Activated T-helper 2 cell treated with anti-CD3 and anti-CD28 coated beads, Interferon-gamma antibody, Interleukin-2, Interleukin-4, amounts not matched to agents 10 μg/mL and 5 μg/mL and 100 μg/mL, durations not matched to agents 14 hours and 24 hours and 36 hours (primary cell): ENCODE data around the gene PEF1. TPM values are rescaled to one million over a fixed set of nuclear protein-coding genes. Genes with fewer than 3 reads are reported as not detected.

Experiments used
- DNase-seq: peaks from one replicate; pipeline ENCODE4 v3.0.0; 2021; ENCODE audit warnings: low spot score
- H3K27ac Mint-ChIP-seq: one replicate; pipeline ENCODE4 v1.8.0; 2021; ENCODE audit warnings: mixed read lengths
- H3K27me3 Mint-ChIP-seq: one replicate; pipeline ENCODE4 v1.8.0; 2021; ENCODE audit warnings: low read depth, mixed read lengths
- H3K36me3 Mint-ChIP-seq: one replicate; pipeline ENCODE4 v1.8.0; 2021; ENCODE audit warnings: low read depth, mixed read lengths
- H3K4me1 Mint-ChIP-seq: one replicate; pipeline ENCODE4 v1.8.0; 2021; ENCODE audit warnings: low read depth, mixed read lengths
- H3K4me3 Mint-ChIP-seq: one replicate; pipeline ENCODE4 v1.8.0; 2021; ENCODE audit warnings: low read depth, mild to moderate bottlenecking, moderate library complexity, mixed read lengths
- H3K9me3 Mint-ChIP-seq: one replicate; pipeline ENCODE4 v1.8.0; 2021; ENCODE audit warnings: mixed read lengths
- intact Hi-C: fragments of 100-400 bp; cut with micrococcal nuclease; formaldehyde crosslinking; loops from one replicate; pipeline ENCODE4 v1.15.1; 2023
- total RNA-seq: library from RNA; stranded (reverse); gene quantifications from 2 replicates; pipeline ENCODE4 v1.2.3, GENCODE V29; 2022

The PEF1 gene
- total RNA-seq, 1 donor from 2014 or later: 56.5 TPM

DNA sequence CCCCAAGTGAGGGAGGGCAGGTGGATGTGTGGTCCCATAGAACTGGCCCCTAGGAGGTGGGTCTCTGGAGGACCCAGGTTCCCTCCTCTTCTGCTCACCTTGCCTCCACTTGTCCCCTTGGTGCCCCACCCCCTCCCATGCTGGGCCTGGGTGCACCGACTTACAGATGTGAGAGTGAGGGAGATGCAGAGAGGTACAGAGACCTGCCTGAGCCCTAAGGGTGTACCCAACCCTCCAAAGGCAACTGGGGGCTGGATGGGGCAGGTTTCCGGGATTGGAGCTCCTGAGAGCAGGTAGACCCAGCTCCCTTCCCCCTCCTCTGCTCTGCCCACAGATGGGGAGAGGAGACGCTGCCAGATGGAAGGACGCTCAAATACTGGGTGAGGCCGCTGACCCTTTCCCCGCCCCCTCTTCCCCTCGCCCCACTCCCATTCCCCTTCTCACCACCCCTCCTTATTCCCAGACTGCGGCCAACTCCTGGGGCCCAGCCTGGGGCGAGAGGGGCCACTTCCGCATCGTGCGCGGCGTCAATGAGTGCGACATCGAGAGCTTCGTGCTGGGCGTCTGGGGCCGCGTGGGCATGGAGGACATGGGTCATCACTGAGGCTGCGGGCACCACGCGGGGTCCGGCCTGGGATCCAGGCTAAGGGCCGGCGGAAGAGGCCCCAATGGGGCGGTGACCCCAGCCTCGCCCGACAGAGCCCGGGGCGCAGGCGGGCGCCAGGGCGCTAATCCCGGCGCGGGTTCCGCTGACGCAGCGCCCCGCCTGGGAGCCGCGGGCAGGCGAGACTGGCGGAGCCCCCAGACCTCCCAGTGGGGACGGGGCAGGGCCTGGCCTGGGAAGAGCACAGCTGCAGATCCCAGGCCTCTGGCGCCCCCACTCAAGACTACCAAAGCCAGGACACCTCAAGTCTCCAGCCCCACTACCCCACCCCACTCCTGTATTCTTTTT, 58.0 kb downstream of the PEF1 start:
- intact Hi-C loops: no loop called here
- Mint-ChIP-seq H3K27me3 (peaks cover 16% of the 10 kb centered on the region), H3K4me3 (no peak overlapping the region), H3K4me1 (no peaks in the 10 kb centered on the region), H3K9me3 (no peaks in the 10 kb centered on the region), H3K27ac (no peak overlapping the region), H3K36me3 (no peaks in the 10 kb centered on the region)
- DNase-seq: no peak

DNA sequence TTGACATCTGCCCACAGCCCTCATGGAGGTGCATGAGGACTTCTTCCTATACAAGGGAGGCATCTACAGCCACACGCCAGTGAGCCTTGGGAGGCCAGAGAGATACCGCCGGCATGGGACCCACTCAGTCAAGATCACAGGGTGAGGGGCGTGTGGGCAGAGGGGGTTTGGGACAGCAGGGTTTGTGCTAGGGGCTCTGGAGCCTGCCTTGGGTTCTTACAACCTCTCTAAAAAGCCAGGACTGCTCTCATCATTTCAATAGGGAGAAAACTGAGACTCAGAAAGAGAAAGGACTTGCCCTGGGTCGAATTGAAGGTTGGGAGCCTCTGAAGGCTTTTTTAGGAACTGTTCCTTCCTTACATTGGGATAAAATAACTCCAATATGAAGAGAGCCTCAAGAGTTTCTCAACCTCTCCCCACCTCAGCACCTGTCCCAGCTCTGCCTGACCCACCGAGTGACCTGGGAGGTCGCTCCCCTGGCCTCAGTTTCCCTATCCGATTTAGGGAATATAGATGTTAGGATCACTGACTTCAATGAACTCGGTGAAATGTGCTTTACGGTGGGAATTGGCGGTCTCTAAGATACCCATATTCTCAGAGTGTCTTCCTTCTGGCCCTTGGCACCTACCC, 58.8 kb downstream of the PEF1 start:
- H3K4me3 Mint-ChIP-seq: no peak overlapping the region
- DNase-seq: no peak
- H3K36me3 Mint-ChIP-seq: no peaks in the 10 kb centered on the region
- no peaks in the 10 kb centered on the region for H3K9me3 Mint-ChIP-seq
- H3K4me1 Mint-ChIP-seq: no peaks in the 10 kb centered on the region
- no peak overlapping the region for H3K27ac Mint-ChIP-seq
- peaks cover 9% of the 10 kb centered on the region for H3K27me3 Mint-ChIP-seq
- intact Hi-C loops: no loop called here

DNA sequence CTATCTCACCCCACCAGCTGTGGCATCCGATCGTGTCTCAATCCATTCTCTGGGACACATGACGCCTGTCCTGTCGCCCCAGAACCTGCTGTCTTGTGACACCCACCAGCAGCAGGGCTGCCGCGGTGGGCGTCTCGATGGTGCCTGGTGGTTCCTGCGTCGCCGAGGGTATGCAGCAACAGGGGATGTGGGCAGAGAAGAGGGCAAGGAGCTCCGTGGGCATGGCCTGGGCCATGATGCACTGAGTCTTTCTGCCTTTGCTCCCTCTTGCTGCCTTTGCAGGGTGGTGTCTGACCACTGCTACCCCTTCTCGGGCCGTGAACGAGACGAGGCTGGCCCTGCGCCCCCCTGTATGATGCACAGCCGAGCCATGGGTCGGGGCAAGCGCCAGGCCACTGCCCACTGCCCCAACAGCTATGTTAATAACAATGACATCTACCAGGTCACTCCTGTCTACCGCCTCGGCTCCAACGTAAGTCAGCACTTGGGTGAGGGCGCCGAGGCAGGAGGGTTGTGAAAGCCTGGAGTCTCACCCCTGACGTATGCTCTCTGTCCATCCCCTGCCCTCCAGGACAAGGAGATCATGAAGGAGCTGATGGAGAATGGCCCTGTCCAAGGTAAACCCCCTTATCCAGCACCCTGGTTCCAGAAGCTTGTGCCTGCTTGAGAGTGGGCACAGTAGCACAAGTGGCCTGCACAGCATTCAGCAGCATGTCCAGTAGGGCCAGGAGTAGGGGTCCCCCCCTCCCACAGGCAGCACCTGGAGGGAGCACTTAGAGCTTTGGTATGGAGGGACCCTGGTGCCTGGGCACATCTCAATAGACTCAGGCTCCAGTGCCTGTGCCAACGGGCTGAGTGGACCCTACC, 59.6 kb downstream of the PEF1 start:
- Mint-ChIP-seq H3K27ac (no peak overlapping the region), H3K36me3 (no peaks in the 10 kb centered on the region), H3K27me3 (peaks cover 9% of the 10 kb centered on the region), H3K4me1 (no peaks in the 10 kb centered on the region), H3K4me3 (no peak overlapping the region), H3K9me3 (no peaks in the 10 kb centered on the region)
- intact Hi-C loops: no loop called here
- no peak for DNase-seq

DNA sequence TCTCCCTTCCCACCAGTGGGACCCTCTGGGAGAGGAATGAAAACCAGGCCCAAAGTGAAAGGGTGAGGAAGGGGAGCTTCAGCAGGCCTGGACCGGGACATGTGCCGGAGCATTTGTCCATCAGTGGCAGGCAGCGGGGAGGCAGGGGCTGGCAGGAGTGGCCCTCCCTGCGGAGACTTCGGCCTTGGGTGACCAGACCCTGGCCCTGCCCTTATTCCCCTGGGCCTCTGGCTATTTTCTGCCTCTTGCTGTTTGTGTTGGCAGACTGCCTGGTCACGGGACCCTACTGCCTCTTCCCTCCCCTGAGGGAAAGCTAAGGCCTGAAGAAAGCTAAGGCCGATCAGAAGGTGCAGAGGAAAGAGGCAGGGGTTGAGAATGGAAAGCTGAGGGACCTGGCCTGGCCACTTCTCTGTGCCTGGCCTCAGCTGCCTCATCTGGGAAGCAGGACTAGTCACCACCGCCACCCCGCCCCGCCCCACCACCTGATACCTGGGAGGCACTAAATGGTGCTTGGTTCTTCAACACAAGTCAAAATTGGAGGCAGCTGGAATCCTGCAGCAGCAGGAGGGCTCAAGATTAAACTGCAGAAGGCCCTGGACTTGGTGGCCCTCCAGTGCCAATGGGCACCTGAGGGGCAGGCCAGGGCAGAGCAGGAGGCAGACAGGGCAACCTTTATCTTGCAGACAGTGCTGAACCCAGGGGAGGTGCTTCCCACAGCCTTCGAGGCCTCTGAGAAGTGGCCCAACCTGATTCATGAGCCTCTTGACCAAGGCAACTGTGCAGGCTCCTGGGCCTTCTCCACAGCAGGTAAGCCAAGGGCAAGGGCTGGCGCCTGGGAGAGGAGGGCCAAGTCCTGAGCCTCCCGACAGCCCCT, 60.4 kb downstream of the PEF1 start:
- peaks cover 6% of the 10 kb centered on the region for H3K27me3 Mint-ChIP-seq
- H3K4me1 Mint-ChIP-seq: no peaks in the 10 kb centered on the region
- no peak overlapping the region for H3K4me3 Mint-ChIP-seq
- H3K27ac Mint-ChIP-seq: no peak overlapping the region
- H3K9me3 Mint-ChIP-seq: no peaks in the 10 kb centered on the region
- DNase-seq: no peak
- no peaks in the 10 kb centered on the region for H3K36me3 Mint-ChIP-seq
- intact Hi-C loops: no loop called here

DNA sequence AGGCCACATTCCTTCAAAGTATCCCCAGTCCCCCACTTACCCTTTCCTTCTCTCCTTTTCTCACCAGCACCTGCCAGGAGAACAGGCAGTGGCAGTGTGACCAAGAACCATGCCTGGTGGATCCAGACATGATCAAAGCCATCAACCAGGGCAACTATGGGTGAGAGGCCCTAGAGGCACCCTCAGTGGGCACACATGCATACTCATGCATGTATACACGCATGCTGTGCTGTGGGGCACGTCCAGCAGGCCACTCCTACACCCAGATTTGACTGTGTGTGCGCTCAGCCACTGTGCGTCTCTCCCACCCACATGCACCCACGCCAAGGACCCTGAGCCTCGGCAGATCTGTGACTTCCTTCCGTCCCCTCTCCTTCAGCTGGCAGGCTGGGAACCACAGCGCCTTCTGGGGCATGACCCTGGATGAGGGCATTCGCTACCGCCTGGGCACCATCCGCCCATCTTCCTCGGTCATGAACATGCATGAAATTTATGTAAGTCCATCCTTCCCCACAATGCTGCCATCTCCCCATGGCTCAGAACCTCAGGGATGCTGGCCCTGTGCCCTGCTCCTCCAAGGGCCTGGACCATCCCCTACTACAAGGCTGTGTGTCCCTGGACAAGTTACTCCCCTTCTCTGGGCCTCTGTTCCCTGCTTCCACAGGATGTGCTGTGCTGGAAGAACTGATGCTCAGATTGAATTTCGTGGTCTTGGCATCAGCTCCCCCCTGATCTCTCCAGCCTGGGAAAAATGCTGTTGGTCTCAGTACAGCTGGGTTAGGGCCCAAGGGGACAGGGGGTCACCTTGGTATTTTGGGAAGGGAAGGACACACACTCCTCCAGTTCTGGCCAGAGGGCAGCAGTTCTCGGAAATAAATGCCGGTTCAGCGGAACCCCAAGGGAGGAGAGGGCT, 61.3 kb downstream of the PEF1 start:
- Mint-ChIP-seq H3K27me3 (peaks cover 3% of the 10 kb centered on the region), H3K27ac (no peak overlapping the region), H3K4me3 (no peak overlapping the region), H3K4me1 (no peaks in the 10 kb centered on the region), H3K36me3 (no peaks in the 10 kb centered on the region), H3K9me3 (no peaks in the 10 kb centered on the region)
- intact Hi-C loops: no loop called here
- no peak for DNase-seq

DNA sequence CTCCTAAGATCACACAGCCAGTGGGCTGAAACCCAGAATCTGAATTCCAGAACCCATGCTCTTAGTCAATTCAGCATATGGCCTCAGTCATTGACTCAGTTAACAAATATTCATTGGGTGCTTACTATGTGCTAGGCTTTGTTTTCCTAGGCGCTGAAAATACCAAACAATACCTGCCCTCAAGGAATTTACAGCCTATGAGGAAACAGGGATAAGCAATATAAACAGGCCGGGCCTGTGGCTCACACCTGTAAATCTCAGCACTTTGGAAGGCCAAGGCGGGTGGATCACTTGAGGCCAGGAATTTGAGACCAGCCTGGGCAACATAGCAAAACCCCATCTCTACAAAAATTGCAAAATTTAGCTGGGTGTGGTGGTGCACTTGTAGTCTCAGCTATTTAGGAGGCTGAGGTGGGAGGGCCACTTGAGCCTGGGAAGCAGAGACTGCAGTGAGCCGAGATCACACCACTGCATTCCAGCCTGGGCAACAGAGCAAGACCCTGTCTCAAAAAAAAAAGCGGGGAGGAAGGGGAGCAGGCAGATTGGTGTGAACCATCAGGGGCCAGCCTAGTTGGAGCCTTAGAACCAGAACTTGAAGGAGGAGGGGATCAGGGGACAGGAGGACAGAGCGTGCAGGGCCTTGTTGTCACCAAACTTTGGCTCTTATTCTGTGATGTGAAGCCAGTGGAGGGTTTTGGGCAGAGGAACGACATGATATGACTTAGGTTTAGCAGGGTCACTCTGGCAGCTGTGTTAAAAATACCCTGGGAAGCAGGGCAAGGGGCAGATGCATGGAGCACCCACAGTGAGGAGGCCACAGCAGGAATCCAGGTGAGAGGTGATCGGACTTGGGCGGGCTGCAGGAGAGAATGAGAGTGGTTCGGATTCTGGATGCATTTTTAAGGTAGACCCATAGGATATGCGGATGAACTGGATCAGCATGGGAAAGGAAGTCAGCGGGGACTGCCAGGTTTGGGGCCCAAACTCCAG, 62.6 kb downstream of the PEF1 start:
- no peaks in the 10 kb centered on the region for H3K4me1 Mint-ChIP-seq
- H3K27ac Mint-ChIP-seq: no peak overlapping the region
- no peaks in the 10 kb centered on the region for H3K9me3 Mint-ChIP-seq
- H3K27me3 Mint-ChIP-seq: peaks cover 2% of the 10 kb centered on the region
- intact Hi-C loops: no loop called here
- DNase-seq: no peak
- H3K36me3 Mint-ChIP-seq: no peaks in the 10 kb centered on the region
- no peak overlapping the region for H3K4me3 Mint-ChIP-seq

DNA sequence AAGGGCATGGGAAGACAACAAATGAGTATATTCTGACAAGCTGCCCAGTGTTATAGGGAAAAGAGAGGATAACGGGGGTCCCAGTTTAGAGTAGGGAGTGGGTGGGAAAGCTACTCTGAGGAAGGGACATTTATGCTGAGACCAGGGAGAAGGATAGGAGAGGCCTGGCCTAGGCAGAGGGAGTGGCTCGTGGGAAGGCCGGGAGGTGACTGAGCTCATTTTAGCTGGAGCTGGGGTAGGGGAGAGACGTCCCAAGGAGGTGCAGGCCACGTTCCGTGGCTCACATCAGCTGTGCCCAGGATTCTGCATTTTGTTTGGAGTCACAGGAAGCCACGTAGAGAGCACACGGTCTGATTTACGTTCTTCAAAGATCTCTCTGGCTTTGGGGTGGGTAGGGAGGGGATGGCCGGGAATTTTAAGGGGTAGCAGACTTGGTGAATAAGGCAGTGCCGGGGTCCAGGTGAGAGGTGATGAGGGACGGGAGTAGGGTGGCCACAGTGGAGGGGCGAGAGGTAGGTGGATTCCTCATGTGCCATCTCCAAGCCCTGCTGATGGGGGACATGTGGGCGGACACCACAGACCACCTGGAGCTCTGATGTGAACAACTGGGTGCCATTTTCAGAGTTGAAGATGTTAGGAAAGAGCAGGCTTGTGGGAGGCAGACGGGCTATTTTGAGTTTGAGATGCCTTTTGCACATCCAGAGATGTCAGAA, 63.6 kb downstream of the PEF1 start:
- no peak overlapping the region for H3K4me3 Mint-ChIP-seq
- peaks cover 5% of the 10 kb centered on the region for H3K27me3 Mint-ChIP-seq
- H3K36me3 Mint-ChIP-seq: no peaks in the 10 kb centered on the region
- DNase-seq: no peak
- intact Hi-C loops: no loop called here
- H3K9me3 Mint-ChIP-seq: no peaks in the 10 kb centered on the region
- no peak overlapping the region for H3K27ac Mint-ChIP-seq
- H3K4me1 Mint-ChIP-seq: peaks cover 2% of the 10 kb centered on the region

DNA sequence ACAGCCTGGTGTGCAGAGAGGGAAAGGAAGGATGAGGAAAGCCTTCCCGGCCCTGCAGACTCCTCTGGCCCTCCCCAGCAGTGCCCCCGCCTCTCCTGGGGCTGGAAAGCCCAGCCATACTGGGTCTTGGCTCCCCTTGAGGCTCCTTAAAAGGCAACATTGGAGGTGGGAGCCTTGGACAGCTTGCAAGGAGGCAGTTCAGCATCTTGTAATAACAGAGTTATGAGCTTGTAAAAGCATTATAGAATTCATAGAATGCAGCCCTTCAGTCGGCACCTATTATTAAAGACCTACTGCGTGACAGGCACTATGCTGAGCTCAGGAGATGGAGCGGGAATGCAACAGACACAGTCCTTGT, 64.2 kb downstream of the PEF1 start:
- Mint-ChIP-seq H3K9me3 (no peaks in the 10 kb centered on the region), H3K36me3 (no peaks in the 10 kb centered on the region), H3K27me3 (peaks cover 5% of the 10 kb centered on the region), H3K4me3 (no peak overlapping the region), H3K27ac (no peak overlapping the region), H3K4me1 (peaks cover 2% of the 10 kb centered on the region)
- DNase-seq: no peak
- intact Hi-C loops: no loop called here
